Measurements from ENCODE around the gene GRID1.

Gene GRID1

GRCh38 chr10:86370006-86370585 is 3.5 kb upstream of the GRID1 start:
- Histone ChIP-seq H3K36me3 (ENCODE audit: control insufficient read depth in 2 of 2, insufficient read depth in 2 of 2, low read length in 2 of 2) (no peaks in the 10 kb centered on the region), H3K27ac (ENCODE audit: low read depth in 2 of 2, low read length in 2 of 2) (no peak overlapping the region), H3K4me1 (ENCODE audit: control insufficient read depth in 2 of 2, insufficient read depth in 2 of 2, low read length in 2 of 2) (peaks cover 0 to 3% of the 10 kb centered on the region in 2 donors), H3K9ac (ENCODE audit: low read depth in 1 of 2, low read length in 2 of 2) (no peak overlapping the region), H3K27me3 (ENCODE audit: control insufficient read depth in 2 of 2, insufficient read depth in 2 of 2, low read length in 2 of 2) (peaks cover 20 to 43% of the 10 kb centered on the region in 2 donors), H3K4me3 (ENCODE audit: low read length in 2 of 2) (no peak overlapping the region), H3K9me3 (ENCODE audit: control insufficient read depth in 2 of 2, low read length in 2 of 2) (no peaks in the 10 kb centered on the region)

GRCh38 chr10:86368987-86369386 is 2.4 kb upstream of the GRID1 start:
- H3K27ac ChIP-seq (ENCODE audit: low read depth in 2 of 2, low read length in 2 of 2), result no peak overlapping the region
- no peaks in the 10 kb centered on the region for H3K36me3 ChIP-seq (ENCODE audit: control insufficient read depth in 2 of 2, insufficient read depth in 2 of 2, low read length in 2 of 2)
- H3K9me3 ChIP-seq (ENCODE audit: control insufficient read depth in 2 of 2, low read length in 2 of 2), result no peaks in the 10 kb centered on the region
- H3K9ac ChIP-seq (ENCODE audit: low read depth in 1 of 2, low read length in 2 of 2), result no peak overlapping the region
- H3K4me1 ChIP-seq (ENCODE audit: control insufficient read depth in 2 of 2, insufficient read depth in 2 of 2, low read length in 2 of 2), result peaks cover 0 to 3% of the 10 kb centered on the region in 2 donors
- peaks cover 29 to 55% of the 10 kb centered on the region in 2 donors for H3K27me3 ChIP-seq (ENCODE audit: control insufficient read depth in 2 of 2, insufficient read depth in 2 of 2, low read length in 2 of 2)
- H3K4me3 ChIP-seq (ENCODE audit: low read length in 2 of 2), result no peak overlapping the region

- Histone ChIP-seq H3K4me1 (ENCODE audit: control insufficient read depth in 2 of 2, insufficient read depth in 2 of 2, low read length in 2 of 2) (peaks cover 0 to 3% of the 10 kb centered on the region in 2 donors), H3K9me3 (ENCODE audit: control insufficient read depth in 2 of 2, low read length in 2 of 2) (no peaks in the 10 kb centered on the region), H3K4me3 (ENCODE audit: low read length in 2 of 2) (no peak overlapping the region), H3K9ac (ENCODE audit: low read depth in 1 of 2, low read length in 2 of 2) (no peak overlapping the region), H3K27me3 (ENCODE audit: control insufficient read depth in 2 of 2, insufficient read depth in 2 of 2, low read length in 2 of 2) (peaks cover 34 to 62% of the 10 kb centered on the region in 2 donors), H3K27ac (ENCODE audit: low read depth in 2 of 2, low read length in 2 of 2) (no peak overlapping the region), H3K36me3 (ENCODE audit: control insufficient read depth in 2 of 2, insufficient read depth in 2 of 2, low read length in 2 of 2) (no peaks in the 10 kb centered on the region)
Observed at GRCh38 chr10:86368046-86368445, 1.5 kb upstream of the GRID1 start.

- Histone ChIP-seq H3K27ac (ENCODE audit: low read depth in 2 of 2, low read length in 2 of 2) (no peak overlapping the region), H3K36me3 (ENCODE audit: control insufficient read depth in 2 of 2, insufficient read depth in 2 of 2, low read length in 2 of 2) (no peaks in the 10 kb centered on the region), H3K9me3 (ENCODE audit: control insufficient read depth in 2 of 2, low read length in 2 of 2) (no peaks in the 10 kb centered on the region), H3K9ac (ENCODE audit: low read depth in 1 of 2, low read length in 2 of 2) (no peak overlapping the region), H3K4me1 (ENCODE audit: control insufficient read depth in 2 of 2, insufficient read depth in 2 of 2, low read length in 2 of 2) (peaks cover 0 to 3% of the 10 kb centered on the region in 2 donors), H3K4me3 (ENCODE audit: low read length in 2 of 2) (peak overlapping the region in 1 of 2 donors; percentile 16), H3K27me3 (ENCODE audit: control insufficient read depth in 2 of 2, insufficient read depth in 2 of 2, low read length in 2 of 2) (peaks cover 32 to 66% of the 10 kb centered on the region in 2 donors)
Observed at GRCh38 chr10:86367152-86367951, 757 bp upstream of the GRID1 start.

GRCh38 chr10:86366902-86367151 is 232 bp upstream of the GRID1 start:
- Histone ChIP-seq H3K27me3 (ENCODE audit: control insufficient read depth in 2 of 2, insufficient read depth in 2 of 2, low read length in 2 of 2) (peaks cover 32 to 68% of the 10 kb centered on the region in 2 donors), H3K9ac (ENCODE audit: low read depth in 1 of 2, low read length in 2 of 2) (no peak overlapping the region), H3K9me3 (ENCODE audit: control insufficient read depth in 2 of 2, low read length in 2 of 2) (no peaks in the 10 kb centered on the region), H3K36me3 (ENCODE audit: control insufficient read depth in 2 of 2, insufficient read depth in 2 of 2, low read length in 2 of 2) (no peaks in the 10 kb centered on the region), H3K4me1 (ENCODE audit: control insufficient read depth in 2 of 2, insufficient read depth in 2 of 2, low read length in 2 of 2) (peaks cover 0 to 3% of the 10 kb centered on the region in 2 donors), H3K4me3 (ENCODE audit: low read length in 2 of 2) (peak overlapping the region in 1 of 2 donors; percentile 16), H3K27ac (ENCODE audit: low read depth in 2 of 2, low read length in 2 of 2) (no peak overlapping the region)

GRCh38 chr10:86365346-86366032 is 1.1 kb downstream of the GRID1 start:
- H3K4me3 ChIP-seq (ENCODE audit: low read length in 2 of 2), result peak overlapping the region; percentile 41 to 55
- no peak overlapping the region for H3K9ac ChIP-seq (ENCODE audit: low read depth in 1 of 2, low read length in 2 of 2)
- no peaks in the 10 kb centered on the region for H3K36me3 ChIP-seq (ENCODE audit: control insufficient read depth in 2 of 2, insufficient read depth in 2 of 2, low read length in 2 of 2)
- H3K27me3 ChIP-seq (ENCODE audit: control insufficient read depth in 2 of 2, insufficient read depth in 2 of 2, low read length in 2 of 2), result peaks cover 32 to 68% of the 10 kb centered on the region in 2 donors
- H3K9me3 ChIP-seq (ENCODE audit: control insufficient read depth in 2 of 2, low read length in 2 of 2), result no peaks in the 10 kb centered on the region
- H3K4me1 ChIP-seq (ENCODE audit: control insufficient read depth in 2 of 2, insufficient read depth in 2 of 2, low read length in 2 of 2), result peaks cover 0 to 3% of the 10 kb centered on the region in 2 donors
- no peak overlapping the region for H3K27ac ChIP-seq (ENCODE audit: low read depth in 2 of 2, low read length in 2 of 2)

- Histone ChIP-seq H3K36me3 (ENCODE audit: control insufficient read depth in 2 of 2, insufficient read depth in 2 of 2, low read length in 2 of 2) (no peaks in the 10 kb centered on the region), H3K27ac (ENCODE audit: low read depth in 2 of 2, low read length in 2 of 2) (no peak overlapping the region), H3K9ac (ENCODE audit: low read depth in 1 of 2, low read length in 2 of 2) (no peak overlapping the region), H3K9me3 (ENCODE audit: control insufficient read depth in 2 of 2, low read length in 2 of 2) (no peaks in the 10 kb centered on the region), H3K4me3 (ENCODE audit: low read length in 2 of 2) (no peak overlapping the region), H3K4me1 (ENCODE audit: control insufficient read depth in 2 of 2, insufficient read depth in 2 of 2, low read length in 2 of 2) (peaks cover 0 to 3% of the 10 kb centered on the region in 2 donors), H3K27me3 (ENCODE audit: control insufficient read depth in 2 of 2, insufficient read depth in 2 of 2, low read length in 2 of 2) (peaks cover 32 to 62% of the 10 kb centered on the region in 2 donors)
Observed at GRCh38 chr10:86364491-86365345, 1.9 kb downstream of the GRID1 start.

- Histone ChIP-seq H3K36me3 (ENCODE audit: control insufficient read depth in 2 of 2, insufficient read depth in 2 of 2, low read length in 2 of 2) (no peaks in the 10 kb centered on the region), H3K27ac (ENCODE audit: low read depth in 2 of 2, low read length in 2 of 2) (no peak overlapping the region), H3K9ac (ENCODE audit: low read depth in 1 of 2, low read length in 2 of 2) (no peak overlapping the region), H3K9me3 (ENCODE audit: control insufficient read depth in 2 of 2, low read length in 2 of 2) (no peaks in the 10 kb centered on the region), H3K27me3 (ENCODE audit: control insufficient read depth in 2 of 2, insufficient read depth in 2 of 2, low read length in 2 of 2) (peaks cover 29 to 55% of the 10 kb centered on the region in 2 donors), H3K4me3 (ENCODE audit: low read length in 2 of 2) (no peak overlapping the region), H3K4me1 (ENCODE audit: control insufficient read depth in 2 of 2, insufficient read depth in 2 of 2, low read length in 2 of 2) (peaks cover 0 to 3% of the 10 kb centered on the region in 2 donors)
Observed at GRCh38 chr10:86363833-86364490, 2.6 kb downstream of the GRID1 start.

GRCh38 chr10:86363184-86363832 is 3.3 kb downstream of the GRID1 start:
- Histone ChIP-seq H3K9ac (ENCODE audit: low read depth in 1 of 2, low read length in 2 of 2) (no peak overlapping the region), H3K36me3 (ENCODE audit: control insufficient read depth in 2 of 2, insufficient read depth in 2 of 2, low read length in 2 of 2) (no peaks in the 10 kb centered on the region), H3K27ac (ENCODE audit: low read depth in 2 of 2, low read length in 2 of 2) (no peak overlapping the region), H3K9me3 (ENCODE audit: control insufficient read depth in 2 of 2, low read length in 2 of 2) (no peaks in the 10 kb centered on the region), H3K4me1 (ENCODE audit: control insufficient read depth in 2 of 2, insufficient read depth in 2 of 2, low read length in 2 of 2) (peaks cover 0 to 3% of the 10 kb centered on the region in 2 donors), H3K27me3 (ENCODE audit: control insufficient read depth in 2 of 2, insufficient read depth in 2 of 2, low read length in 2 of 2) (peaks cover 26 to 49% of the 10 kb centered on the region in 2 donors), H3K4me3 (ENCODE audit: low read length in 2 of 2) (no peak overlapping the region)
